OCI-LY1 (cell line): Measurements from ENCODE around the gene SLC9A9.

Experiments used
- H2AFZ ChIP-seq: fragments of 200-600 bp; sonication (generic), shearing (Covaris generic); 2 replicates; pipeline ENCODE4 v1.6.0; 2014; ENCODE audit warnings: antibody characterized with exemption, mild to moderate bottlenecking, low read length
- H3F3A ChIP-seq: fragments of 200-600 bp; sonication (generic), shearing (Covaris generic); 2 replicates; pipeline ENCODE4 v1.6.0; 2014; ENCODE audit warnings: mild to moderate bottlenecking, antibody characterized with exemption, low read length, moderate library complexity; ENCODE audit not compliant: insufficient read depth
- H3K27ac ChIP-seq: fragments of 200-600 bp; sonication (generic); 2 replicates; pipeline ENCODE4 v1.5.1; 2014; ENCODE audit warnings: low read length, mixed run types, mild to moderate bottlenecking, low read depth; ENCODE audit not compliant: poor library complexity, severe bottlenecking
- H3K27me3 ChIP-seq: fragments of 200-600 bp; sonication (generic); 2 replicates; pipeline ENCODE4 v1.6.0; 2014; ENCODE audit warnings: antibody characterized with exemption, mild to moderate bottlenecking, low read length, moderate library complexity; ENCODE audit not compliant: insufficient read depth
- H3K36me3 ChIP-seq: fragments of 200-600 bp; sonication (generic); 2 replicates; pipeline ENCODE4 v1.6.1; 2014; ENCODE audit warnings: mild to moderate bottlenecking, antibody characterized with exemption, low read length, moderate library complexity, mixed read lengths; ENCODE audit not compliant: insufficient read depth
- H3K4me1 ChIP-seq: fragments of 200-600 bp; sonication (generic); 2 replicates; pipeline ENCODE4 v1.5.1; 2014; ENCODE audit warnings: mild to moderate bottlenecking, low read length, moderate library complexity; ENCODE audit not compliant: insufficient read depth, severe bottlenecking
- H3K4me2 ChIP-seq: fragments of 200-600 bp; sonication (generic), shearing (Covaris generic); 2 replicates; pipeline ENCODE4 v1.6.1; 2014; ENCODE audit warnings: low read length
- H3K4me3 ChIP-seq: fragments of 200-600 bp; sonication (generic); 2 replicates; pipeline ENCODE4 v1.5.1; 2014; ENCODE audit warnings: low read length, low read depth, mild to moderate bottlenecking, mixed read lengths; ENCODE audit not compliant: poor library complexity, severe bottlenecking
- H3K79me2 ChIP-seq: fragments of 200-600 bp; shearing (Covaris generic); 2 replicates; pipeline ENCODE4 v1.6.1; 2016; ENCODE audit warnings: mixed run types, low read length, mixed read lengths; ENCODE audit not compliant: insufficient read depth
- H3K9ac ChIP-seq: fragments of 200-600 bp; sonication (generic), shearing (Covaris generic); 2 replicates; pipeline ENCODE4 v1.6.1; 2014; ENCODE audit warnings: mild to moderate bottlenecking, low read length, mixed read lengths
- H3K9me2 ChIP-seq: fragments of 200-600 bp; sonication (generic), shearing (Covaris generic); 2 replicates; pipeline ENCODE4 v1.6.1; 2014; ENCODE audit warnings: low read depth, mild to moderate bottlenecking, low read length, mixed read lengths
- H3K9me3 ChIP-seq: fragments of 200-600 bp; shearing (Covaris generic); 2 replicates; pipeline ENCODE4 v1.6.1; 2014; ENCODE audit warnings: low read length, mixed read lengths
- H4K20me1 ChIP-seq: fragments of 200-600 bp; sonication (generic), shearing (Covaris generic); 2 replicates; pipeline ENCODE4 v1.6.0; 2016; ENCODE audit warnings: mild to moderate bottlenecking, low read length; ENCODE audit not compliant: insufficient read depth
- EZH2 ChIP-seq: fragments of 200-600 bp; sonication (generic), shearing (Covaris generic); IDR thresholded peaks from 2 replicates; pipeline ENCODE4 v1.8.0; 2017; ENCODE audit warnings: borderline replicate concordance, mixed run types, mild to moderate bottlenecking, antibody characterized with exemption, low read length, moderate library complexity, mixed read lengths
- TF ChIP-seq, protein P1 (sequence below): fragments of 200-600 bp; sonication (generic), shearing (Covaris generic); IDR thresholded peaks from 2 replicates; pipeline ENCODE4 v1.5.1; 2017; ENCODE audit warnings: mild to moderate bottlenecking, antibody characterized with exemption, low read length, moderate library complexity, mixed read lengths

SLC9A9 gene

DNA sequence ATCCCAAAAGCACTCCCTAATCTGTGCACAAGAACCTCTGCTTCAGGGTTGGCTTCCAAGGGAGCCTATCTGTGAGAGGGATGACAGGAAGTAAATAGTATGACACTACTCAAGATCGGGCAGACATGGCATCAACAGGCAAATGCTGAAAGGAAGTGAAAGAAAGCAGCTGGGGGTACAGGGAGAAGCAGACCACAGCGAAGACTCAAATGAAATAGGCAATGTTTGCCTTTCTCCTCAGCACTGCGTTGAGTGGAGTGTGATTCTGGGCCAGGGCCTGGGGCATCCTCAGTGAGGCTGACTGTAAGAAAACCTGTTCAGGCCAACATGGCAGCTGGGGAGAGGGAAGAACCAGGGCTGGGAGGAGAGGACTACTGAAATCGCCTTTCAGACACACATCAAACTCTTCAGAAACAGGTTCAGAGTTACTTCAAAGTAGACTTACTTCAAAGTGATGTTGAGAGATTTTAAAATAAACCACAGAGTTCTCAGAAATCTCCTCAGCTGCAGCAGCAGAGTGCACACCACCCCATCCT, 96.6 kb downstream of the SLC9A9 start:
- H3K27ac ChIP-seq, result no peak overlapping the region

DNA sequence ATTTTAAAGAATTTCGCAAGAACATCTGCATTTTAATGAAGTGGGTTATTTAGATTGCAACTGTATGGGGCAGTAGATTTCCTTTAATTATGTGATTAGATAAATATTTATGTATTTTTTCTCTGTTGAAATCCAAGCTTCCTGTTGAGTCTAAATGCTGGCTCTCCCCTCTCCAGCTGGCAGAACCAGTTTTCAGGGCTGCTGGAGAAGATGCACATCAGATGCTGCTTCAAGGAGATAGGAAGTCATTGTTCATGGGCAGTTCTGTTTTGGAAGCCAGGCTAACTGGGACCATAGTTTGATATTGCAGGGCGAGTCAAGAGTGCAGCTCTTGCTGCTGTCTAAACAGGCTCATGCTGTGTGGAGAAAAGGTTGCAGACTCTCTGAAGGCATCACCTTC, 97.4 kb downstream of the SLC9A9 start:
- TF ChIP-seq EZH2, result no peak
- TF ChIP-seq, protein P1, sequence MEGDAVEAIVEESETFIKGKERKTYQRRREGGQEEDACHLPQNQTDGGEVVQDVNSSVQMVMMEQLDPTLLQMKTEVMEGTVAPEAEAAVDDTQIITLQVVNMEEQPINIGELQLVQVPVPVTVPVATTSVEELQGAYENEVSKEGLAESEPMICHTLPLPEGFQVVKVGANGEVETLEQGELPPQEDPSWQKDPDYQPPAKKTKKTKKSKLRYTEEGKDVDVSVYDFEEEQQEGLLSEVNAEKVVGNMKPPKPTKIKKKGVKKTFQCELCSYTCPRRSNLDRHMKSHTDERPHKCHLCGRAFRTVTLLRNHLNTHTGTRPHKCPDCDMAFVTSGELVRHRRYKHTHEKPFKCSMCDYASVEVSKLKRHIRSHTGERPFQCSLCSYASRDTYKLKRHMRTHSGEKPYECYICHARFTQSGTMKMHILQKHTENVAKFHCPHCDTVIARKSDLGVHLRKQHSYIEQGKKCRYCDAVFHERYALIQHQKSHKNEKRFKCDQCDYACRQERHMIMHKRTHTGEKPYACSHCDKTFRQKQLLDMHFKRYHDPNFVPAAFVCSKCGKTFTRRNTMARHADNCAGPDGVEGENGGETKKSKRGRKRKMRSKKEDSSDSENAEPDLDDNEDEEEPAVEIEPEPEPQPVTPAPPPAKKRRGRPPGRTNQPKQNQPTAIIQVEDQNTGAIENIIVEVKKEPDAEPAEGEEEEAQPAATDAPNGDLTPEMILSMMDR, result no peak
- H3K9me3 ChIP-seq, result no peaks in the 10 kb centered on the region
- H2AFZ ChIP-seq, result no peak overlapping the region
- H3K4me1 ChIP-seq, result peaks cover 9% of the 10 kb centered on the region
- H3F3A ChIP-seq, result no peaks in the 10 kb centered on the region
- no peak overlapping the region for H3K4me3 ChIP-seq
- no peaks in the 10 kb centered on the region for H3K79me2 ChIP-seq
- H3K27me3 ChIP-seq, result no peaks in the 10 kb centered on the region
- no peaks in the 10 kb centered on the region for H4K20me1 ChIP-seq
- H3K9me2 ChIP-seq, result no peaks in the 10 kb centered on the region
- H3K9ac ChIP-seq, result no peak overlapping the region
- H3K27ac ChIP-seq, result no peak overlapping the region
- H3K36me3 ChIP-seq, result no peaks in the 10 kb centered on the region
- no peak overlapping the region for H3K4me2 ChIP-seq

More for the DNA sequence above, 96.6 kb downstream of the SLC9A9 start:
- peaks cover 9% of the 10 kb centered on the region for H3K4me1 ChIP-seq
- H3K9me3 ChIP-seq, result no peaks in the 10 kb centered on the region
- no peaks in the 10 kb centered on the region for H3K36me3 ChIP-seq
- no peak overlapping the region for H3K9ac ChIP-seq
- H2AFZ ChIP-seq, result no peak overlapping the region
- H3K27me3 ChIP-seq, result no peaks in the 10 kb centered on the region
- H4K20me1 ChIP-seq, result no peaks in the 10 kb centered on the region
- no peaks in the 10 kb centered on the region for H3F3A ChIP-seq
- TF ChIP-seq EZH2, result no peak
- TF ChIP-seq, protein P1, result no peak
- H3K4me3 ChIP-seq, result no peak overlapping the region
- H3K9me2 ChIP-seq, result no peaks in the 10 kb centered on the region
- no peaks in the 10 kb centered on the region for H3K79me2 ChIP-seq
- H3K4me2 ChIP-seq, result no peak overlapping the region

DNA sequence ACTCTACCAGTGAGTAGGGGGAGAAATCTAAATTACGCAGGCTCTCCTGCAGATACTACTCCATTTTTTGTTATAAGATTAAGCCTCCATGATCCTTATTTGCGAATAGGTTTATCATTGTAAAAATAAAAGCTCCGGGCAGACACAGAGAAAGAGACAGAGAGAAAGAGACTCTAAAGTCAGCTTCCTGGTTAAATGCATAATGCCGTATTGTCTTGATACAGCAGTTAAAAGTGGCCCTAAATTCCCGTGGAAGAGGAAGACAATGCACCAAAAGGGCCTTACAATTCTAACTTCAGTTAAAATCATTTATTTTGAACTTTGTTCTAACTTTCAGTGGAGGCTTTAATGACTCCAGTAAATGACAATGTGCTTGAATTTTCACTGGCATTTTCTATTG, 98.3 kb downstream of the SLC9A9 start:
- no peak overlapping the region for H3K4me3 ChIP-seq
- H3F3A ChIP-seq, result no peaks in the 10 kb centered on the region
- H2AFZ ChIP-seq, result no peak overlapping the region
- no peak overlapping the region for H3K9ac ChIP-seq
- no peaks in the 10 kb centered on the region for H3K27me3 ChIP-seq
- no peak overlapping the region for H3K4me2 ChIP-seq
- peaks cover 9% of the 10 kb centered on the region for H3K4me1 ChIP-seq
- H4K20me1 ChIP-seq, result no peaks in the 10 kb centered on the region
- H3K9me2 ChIP-seq, result no peaks in the 10 kb centered on the region
- H3K79me2 ChIP-seq, result no peaks in the 10 kb centered on the region
- no peaks in the 10 kb centered on the region for H3K36me3 ChIP-seq
- no peak overlapping the region for H3K27ac ChIP-seq
- TF ChIP-seq, protein P1, result no peak
- TF ChIP-seq EZH2, result no peak
- H3K9me3 ChIP-seq, result no peaks in the 10 kb centered on the region
